Breast epithelium (tissue), 3 donors: ENCODE measurements around the gene NKIRAS1.

Experiments
- POLR2AphosphoS5 ChIP-seq, 3 donors: sonication (generic); formaldehyde crosslinking; IDR thresholded peaks; one replicate each; pipeline ENCODE4 v1.6.1; 2017; ENCODE audit warnings: antibody characterized with exemption in 3 of 3
- TF ChIP-seq, protein P1 (sequence below), 3 donors: fragments of 450-650 bp; IDR thresholded peaks; one replicate each; pipeline ENCODE4 v1.5.1; 2016 to 2017; ENCODE audit warnings: antibody characterized with exemption in 3 of 3, mild to moderate bottlenecking in 3 of 3, moderate library complexity in 3 of 3

- TF ChIP-seq, protein P1, sequence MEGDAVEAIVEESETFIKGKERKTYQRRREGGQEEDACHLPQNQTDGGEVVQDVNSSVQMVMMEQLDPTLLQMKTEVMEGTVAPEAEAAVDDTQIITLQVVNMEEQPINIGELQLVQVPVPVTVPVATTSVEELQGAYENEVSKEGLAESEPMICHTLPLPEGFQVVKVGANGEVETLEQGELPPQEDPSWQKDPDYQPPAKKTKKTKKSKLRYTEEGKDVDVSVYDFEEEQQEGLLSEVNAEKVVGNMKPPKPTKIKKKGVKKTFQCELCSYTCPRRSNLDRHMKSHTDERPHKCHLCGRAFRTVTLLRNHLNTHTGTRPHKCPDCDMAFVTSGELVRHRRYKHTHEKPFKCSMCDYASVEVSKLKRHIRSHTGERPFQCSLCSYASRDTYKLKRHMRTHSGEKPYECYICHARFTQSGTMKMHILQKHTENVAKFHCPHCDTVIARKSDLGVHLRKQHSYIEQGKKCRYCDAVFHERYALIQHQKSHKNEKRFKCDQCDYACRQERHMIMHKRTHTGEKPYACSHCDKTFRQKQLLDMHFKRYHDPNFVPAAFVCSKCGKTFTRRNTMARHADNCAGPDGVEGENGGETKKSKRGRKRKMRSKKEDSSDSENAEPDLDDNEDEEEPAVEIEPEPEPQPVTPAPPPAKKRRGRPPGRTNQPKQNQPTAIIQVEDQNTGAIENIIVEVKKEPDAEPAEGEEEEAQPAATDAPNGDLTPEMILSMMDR (IDR thresholded peaks at IDR 0.05) = no peak
- TF ChIP-seq POLR2AphosphoS5 (IDR thresholded peaks at IDR 0.05) = no peak
Observed at GRCh38 chr3:23882487-23882918, 34.3 kb downstream of the NKIRAS1 start.
